Esophagus squamous epithelium (tissue), 4 donors: ENCODE data around the gene RANGAP1.

Source experiments
- CTCF ChIP-seq, 6 experiments: fragments of 450-650 bp in 4 of 6; fragments of 200-600 bp in 2 of 6; sonication (generic) in 2 of 6; IDR thresholded peaks; one replicate each; pipeline ENCODE4 v1.5.1; 2016 to 2019; ENCODE audit warnings: antibody characterized with exemption in 6 of 6, mild to moderate bottlenecking in 4 of 6, moderate library complexity in 4 of 6
- POLR2A ChIP-seq, 4 donors: fragments of 450-650 bp; IDR thresholded peaks; one replicate each; pipeline ENCODE4 v1.6.1; 2017; ENCODE audit warnings: antibody characterized with exemption in 4 of 4, mild to moderate bottlenecking in 4 of 4, moderate library complexity in 3 of 4

DNA sequence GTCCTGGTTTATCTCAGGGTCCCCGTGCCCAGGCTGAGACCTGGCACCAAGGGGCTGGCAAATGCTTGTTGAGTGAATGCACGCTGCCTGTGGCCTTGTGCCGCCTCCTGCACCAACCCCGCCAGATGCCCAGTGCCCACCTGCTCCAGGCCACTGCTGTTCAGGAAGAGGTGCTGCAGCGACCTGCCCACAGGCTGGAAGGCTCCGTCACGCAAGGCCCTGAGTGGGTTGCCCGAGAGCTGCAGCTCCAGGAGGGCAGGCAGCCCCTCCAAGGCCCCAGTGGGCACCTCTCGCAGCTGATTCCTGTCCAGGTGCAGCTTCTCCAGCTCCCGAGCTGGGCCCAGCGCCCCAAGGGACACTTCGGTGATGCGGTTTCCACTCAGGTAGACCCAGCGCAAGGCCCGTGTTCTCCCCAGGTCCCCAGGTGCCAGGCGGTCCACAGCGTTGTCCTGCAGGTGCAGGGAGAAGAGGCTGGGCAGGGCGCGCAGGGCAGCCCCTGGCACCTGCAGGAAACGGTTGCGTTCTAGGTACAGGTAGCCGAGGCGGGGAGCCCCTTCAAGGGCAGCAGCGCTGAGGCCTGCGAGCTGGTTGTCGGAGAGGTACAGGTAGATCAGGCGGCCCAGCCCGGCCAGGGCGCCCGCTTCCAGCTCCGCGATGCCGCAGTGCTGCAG, 48.8 kb downstream of the RANGAP1 start:
- TF ChIP-seq CTCF (IDR thresholded peaks at IDR 0.05) (no peak), POLR2A (IDR thresholded peaks at IDR 0.05) (no peak)
